HEK293T (cell line): ENCODE data around the gene TNFAIP8.
"Not testable (repeated sequence)": the region's sequence is repeated elsewhere in the genome, so short reads cannot be mapped to it uniquely, and the experiment has no call there.

Experiments used
- CTCF ChIA-PET: fragments of 350-600 bp; formaldehyde crosslinking; extraction: SDS; loops from one replicate; lab custom pipeline; 2021; ENCODE audit warnings: antibody characterized with exemption, inconsistent platforms; lab: Yijun Ruan, JAX
- POLR2A ChIA-PET: fragments of 350-600 bp; formaldehyde crosslinking; extraction: SDS; loops from one replicate; lab custom pipeline; 2020; ENCODE audit warnings: antibody characterized with exemption, inconsistent platforms; lab: Yijun Ruan, JAX
- DNase-seq: peaks from one replicate; pipeline ENCODE4 v3.0.0; 2012; ENCODE audit warnings: mixed read lengths; ENCODE audit errors: extremely low spot score
- ARNT ChIP-seq: fragments of 450-650 bp; IDR thresholded peaks from 2 replicates; pipeline ENCODE4 v1.6.1; 2017; ENCODE audit warnings: mild to moderate bottlenecking
- BHLHE40 ChIP-seq: fragments of 450-650 bp; IDR thresholded peaks from 2 replicates; pipeline ENCODE4 v1.6.1; 2016; ENCODE audit warnings: mild to moderate bottlenecking, moderate library complexity, borderline replicate concordance
- CTBP1 ChIP-seq: fragments of 450-650 bp; IDR thresholded peaks from 2 replicates; pipeline ENCODE4 v1.6.1; 2016; ENCODE audit warnings: borderline replicate concordance
- ELF4 ChIP-seq: fragments of 450-650 bp; IDR thresholded peaks from 2 replicates; pipeline ENCODE4 v1.6.1; 2017; ENCODE audit warnings: antibody characterized with exemption
- FOXA1 ChIP-seq: fragments of 450-650 bp; IDR thresholded peaks from 2 replicates; pipeline ENCODE4 v1.6.1; 2016; ENCODE audit warnings: mild to moderate bottlenecking
- FOXK2 ChIP-seq: fragments of 450-650 bp; IDR thresholded peaks from 2 replicates; pipeline ENCODE4 v1.6.1; 2016; ENCODE audit warnings: mild to moderate bottlenecking
- FOXM1 ChIP-seq: fragments of 450-650 bp; IDR thresholded peaks from 2 replicates; pipeline ENCODE4 v1.6.1; 2017; ENCODE audit warnings: mild to moderate bottlenecking, borderline replicate concordance
- HDGF ChIP-seq: fragments of 450-650 bp; IDR thresholded peaks from 2 replicates; pipeline ENCODE4 v1.6.1; 2017; ENCODE audit warnings: antibody characterized with exemption, borderline replicate concordance
- L3MBTL2 ChIP-seq: fragments of 450-650 bp; conservative IDR thresholded peaks from 2 replicates; pipeline ENCODE4 v1.6.1; 2016; ENCODE audit warnings: mild to moderate bottlenecking
- LEF1 ChIP-seq: fragments of 450-650 bp; IDR thresholded peaks from 2 replicates; pipeline ENCODE4 v1.6.1; 2017; ENCODE audit warnings: mild to moderate bottlenecking, borderline replicate concordance
- NFRKB ChIP-seq: fragments of 450-650 bp; IDR thresholded peaks from 2 replicates; pipeline ENCODE4 v1.6.1; 2016; ENCODE audit warnings: mild to moderate bottlenecking, moderate library complexity
- SP1 ChIP-seq: fragments of 450-650 bp; IDR thresholded peaks from 2 replicates; pipeline ENCODE4 v1.6.1; 2017
- SUZ12 ChIP-seq: fragments of 450-650 bp; IDR thresholded peaks from 2 replicates; pipeline ENCODE4 v1.6.1; 2016; ENCODE audit warnings: mild to moderate bottlenecking
- TARDBP ChIP-seq: fragments of 450-650 bp; IDR thresholded peaks from 2 replicates; pipeline ENCODE4 v1.6.1; 2016
- ZNF384 ChIP-seq: fragments of 450-650 bp; IDR thresholded peaks from 2 replicates; pipeline ENCODE4 v1.6.1; 2016
- TF ChIP-seq, protein P1 (sequence below): fragments of 450-650 bp; IDR thresholded peaks from 2 replicates; pipeline ENCODE4 v1.6.1; 2016

TNFAIP8 gene

GRCh38 chr5:119435436-119436132 lies 79.8 kb downstream of the TNFAIP8 start:
- no peak for TF ChIP-seq TARDBP
- TF ChIP-seq, protein P1, sequence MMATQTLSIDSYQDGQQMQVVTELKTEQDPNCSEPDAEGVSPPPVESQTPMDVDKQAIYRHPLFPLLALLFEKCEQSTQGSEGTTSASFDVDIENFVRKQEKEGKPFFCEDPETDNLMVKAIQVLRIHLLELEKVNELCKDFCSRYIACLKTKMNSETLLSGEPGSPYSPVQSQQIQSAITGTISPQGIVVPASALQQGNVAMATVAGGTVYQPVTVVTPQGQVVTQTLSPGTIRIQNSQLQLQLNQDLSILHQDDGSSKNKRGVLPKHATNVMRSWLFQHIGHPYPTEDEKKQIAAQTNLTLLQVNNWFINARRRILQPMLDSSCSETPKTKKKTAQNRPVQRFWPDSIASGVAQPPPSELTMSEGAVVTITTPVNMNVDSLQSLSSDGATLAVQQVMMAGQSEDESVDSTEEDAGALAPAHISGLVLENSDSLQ = no peak
- TF ChIP-seq L3MBTL2 = no peak
- TF ChIP-seq NFRKB = no peak
- no peak for TF ChIP-seq SP1
- no peak for TF ChIP-seq LEF1
- no peak for TF ChIP-seq BHLHE40
- TF ChIP-seq FOXK2 = no peak
- no peak for TF ChIP-seq ARNT
- no peak for TF ChIP-seq FOXA1
- TF ChIP-seq SUZ12 = no peak
- TF ChIP-seq ELF4 = no peak
- no peak for TF ChIP-seq HDGF
- no peak for TF ChIP-seq FOXM1
- TF ChIP-seq ZNF384 = no peak
- no peak for TF ChIP-seq CTBP1
- CTCF ChIA-PET = interaction anchor here (0.8 to 1.9 kb wide), 6 partner anchors 10 to 473 kb away, joined by 3 to 8 read pairs (median 4); partner anchors contain the start of gene DTWD2
- POLR2A ChIA-PET = interaction anchor here (0.6 to 1.2 kb wide), 2 partner anchors 17 to 448 kb away, joined by 3 read pairs; no protein-coding TSS in a partner anchor
- peak; percentile 58 for DNase-seq

GRCh38 chr5:119437785-119438586 lies 82.2 kb downstream of the TNFAIP8 start:
- CTCF ChIA-PET = interaction anchor here (0.6 kb wide), 1 partner anchor 31 kb away, joined by 3 read pairs; no protein-coding TSS in a partner anchor
- POLR2A ChIA-PET = interaction anchor here (0.6 kb wide), 1 partner anchor 130 kb away, joined by 3 read pairs; no protein-coding TSS in a partner anchor
- DNase-seq = not testable (repeated sequence)

- POLR2A ChIA-PET = interaction anchor here (0.6 kb wide), 1 partner anchor 131 kb away, joined by 3 read pairs; no protein-coding TSS in a partner anchor
- DNase-seq, CTCF ChIA-PET: not testable (repeated sequence)
Observed at GRCh38 chr5:119438587-119438917, 82.7 kb downstream of the TNFAIP8 start.

GRCh38 chr5:119439140-119439631 lies 83.4 kb downstream of the TNFAIP8 start:
- no peak for DNase-seq
- ChIA-PET CTCF (no interaction called here), POLR2A (no interaction called here)
- no peak for TF ChIP-seq HDGF
- no peak for TF ChIP-seq LEF1
- TF ChIP-seq FOXA1 = no peak
- no peak for TF ChIP-seq TARDBP
- TF ChIP-seq, protein P1 = no peak
- no peak for TF ChIP-seq FOXK2
- TF ChIP-seq NFRKB = no peak
- no peak for TF ChIP-seq CTBP1
- no peak for TF ChIP-seq ZNF384
- TF ChIP-seq BHLHE40 = no peak
- no peak for TF ChIP-seq FOXM1
- TF ChIP-seq ELF4 = no peak
- no peak for TF ChIP-seq L3MBTL2
- no peak for TF ChIP-seq ARNT
- TF ChIP-seq SUZ12 = no peak
- no peak for TF ChIP-seq SP1

DNA sequence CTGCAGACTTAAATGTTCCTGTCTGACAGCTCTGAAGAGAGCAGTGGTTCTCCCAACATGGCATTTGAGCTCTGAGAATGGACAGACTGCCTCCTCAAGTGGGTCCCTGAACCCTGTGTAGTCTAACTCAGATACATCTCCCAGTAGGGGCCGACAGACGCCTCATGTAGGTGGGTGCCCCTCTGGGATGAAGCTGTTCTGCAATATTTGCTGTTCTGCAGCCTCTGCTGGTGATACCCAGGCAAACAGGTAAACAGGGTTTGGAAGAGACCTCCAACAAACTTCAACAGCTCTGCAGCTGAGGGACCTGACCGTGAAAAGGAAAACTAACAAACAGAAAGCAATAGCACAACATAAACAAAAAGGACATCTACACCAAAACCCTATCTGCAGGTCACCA lies 83.8 kb downstream of the TNFAIP8 start:
- DNase-seq, CTCF ChIA-PET, POLR2A ChIA-PET: not testable (repeated sequence)

- POLR2A ChIA-PET, CTCF ChIA-PET: not testable (repeated sequence)
Observed at GRCh38 chr5:119444643-119445042, 88.8 kb downstream of the TNFAIP8 start.

GRCh38 chr5:119445544-119445943 lies 89.7 kb downstream of the TNFAIP8 start:
- no peak for DNase-seq
- ChIA-PET POLR2A (no interaction called here), CTCF (no interaction called here)
- TF ChIP-seq SUZ12 (no peak), ZNF384 (no peak)
- TF ChIP-seq, protein P1 = no peak

More at GRCh38 chr5:119444643-119445042, 88.8 kb downstream of the TNFAIP8 start:
- not testable (repeated sequence) for DNase-seq
